Renal cortical epithelial cell (primary cell): ENCODE measurements around the gene ZNF277. TPM values are rescaled to one million over a fixed set of nuclear protein-coding genes. Genes with fewer than 3 reads are reported as not detected.
A peak's percentile ranks its signal among the peaks of the same experiment; 100 is the strongest.

ENCODE experiments used
- DNase-seq: peaks from one replicate; pipeline ENCODE4 v3.0.0-alpha.2; 2011; ENCODE audit warnings: low read depth
- total RNA-seq: library from RNA; depleted of rRNA; stranded (reverse); fragments of >200 nt; gene quantifications from 2 replicates; pipeline ENCODE4 v1.2.3, GENCODE V29; 2014

The ZNF277 gene
- 61.9 and 73.5 TPM in 2 replicates for total RNA-seq

DNA sequence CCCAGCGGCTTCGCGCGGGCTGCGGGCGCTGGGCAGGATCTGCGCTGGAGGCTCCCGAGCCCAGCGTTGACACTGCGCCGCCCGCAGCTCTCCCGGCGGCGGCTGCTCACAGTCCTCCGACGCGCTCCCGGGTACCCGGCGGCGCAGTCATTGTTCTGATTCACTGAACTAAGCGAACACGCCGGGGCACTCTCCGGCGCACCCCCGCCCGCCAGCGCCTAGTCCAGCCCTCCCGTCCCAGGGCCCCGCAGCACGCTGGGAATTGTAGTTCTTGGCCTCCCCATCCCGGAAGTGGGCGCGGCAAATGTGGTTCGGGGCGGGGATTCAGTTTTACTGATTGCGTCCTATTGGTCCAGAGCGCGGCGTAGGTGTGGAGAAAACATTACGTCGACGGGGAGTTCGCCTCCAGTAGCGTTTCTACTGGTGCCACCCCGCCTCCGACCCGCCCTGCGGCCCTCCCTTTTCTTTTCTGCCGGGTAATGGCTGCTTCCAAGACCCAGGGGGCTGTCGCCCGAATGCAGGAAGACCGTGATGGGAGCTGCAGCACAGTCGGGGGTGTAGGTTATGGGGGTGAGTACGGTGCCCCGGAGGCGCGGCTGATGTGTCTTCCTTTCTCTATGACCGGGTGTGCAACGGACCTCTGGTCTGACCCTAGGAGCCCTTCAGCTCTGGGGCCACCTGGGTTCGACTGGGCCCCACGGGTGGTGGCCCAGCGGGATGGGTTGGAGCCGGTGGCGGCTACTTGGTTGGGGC, at the start of gene ZNF277, which contains the start of gene DOCK4:
Gene ZNF277, plus strand, starts transcription at position 458 of the 753 bp plus-strand sequence. Its CDS starts 22 bp downstream, at position 480.
Gene DOCK4, minus strand, starts transcription at position 162 of the 753 bp plus-strand sequence. CDS start 261 bp downstream, outside the sequence.
- DNase-seq = peak; percentile 96

DNA sequence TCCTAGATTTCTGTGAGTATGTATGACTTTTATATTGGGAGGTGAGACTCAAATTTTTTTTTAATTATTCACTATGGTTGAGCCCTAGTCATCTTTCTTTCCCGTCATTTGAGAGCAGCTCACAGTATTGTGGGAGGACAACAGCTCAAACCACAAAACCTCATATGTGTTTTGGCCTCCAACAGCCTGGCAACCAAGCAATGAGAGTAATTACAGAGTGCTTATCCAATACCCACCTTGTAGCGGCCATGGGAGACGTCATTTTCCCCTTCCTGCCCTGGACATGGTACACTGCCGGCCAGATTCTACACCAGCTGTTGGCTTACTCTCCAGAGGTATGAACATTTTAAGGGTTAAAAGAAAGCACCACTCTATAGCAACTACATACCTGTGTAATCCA, 49.4 kb upstream of the ZNF277 start:
- peak; percentile 97 for DNase-seq

GRCh38 chr7:112159351-112159750, 47.1 kb upstream of the ZNF277 start:
- no peak for DNase-seq

GRCh38 chr7:112160130-112160770, 46.2 kb upstream of the ZNF277 start:
- DNase-seq = peak; percentile 68

- peak; percentile 73 for DNase-seq
Measured at GRCh38 chr7:112160771-112161150, 45.7 kb upstream of the ZNF277 start.

DNA sequence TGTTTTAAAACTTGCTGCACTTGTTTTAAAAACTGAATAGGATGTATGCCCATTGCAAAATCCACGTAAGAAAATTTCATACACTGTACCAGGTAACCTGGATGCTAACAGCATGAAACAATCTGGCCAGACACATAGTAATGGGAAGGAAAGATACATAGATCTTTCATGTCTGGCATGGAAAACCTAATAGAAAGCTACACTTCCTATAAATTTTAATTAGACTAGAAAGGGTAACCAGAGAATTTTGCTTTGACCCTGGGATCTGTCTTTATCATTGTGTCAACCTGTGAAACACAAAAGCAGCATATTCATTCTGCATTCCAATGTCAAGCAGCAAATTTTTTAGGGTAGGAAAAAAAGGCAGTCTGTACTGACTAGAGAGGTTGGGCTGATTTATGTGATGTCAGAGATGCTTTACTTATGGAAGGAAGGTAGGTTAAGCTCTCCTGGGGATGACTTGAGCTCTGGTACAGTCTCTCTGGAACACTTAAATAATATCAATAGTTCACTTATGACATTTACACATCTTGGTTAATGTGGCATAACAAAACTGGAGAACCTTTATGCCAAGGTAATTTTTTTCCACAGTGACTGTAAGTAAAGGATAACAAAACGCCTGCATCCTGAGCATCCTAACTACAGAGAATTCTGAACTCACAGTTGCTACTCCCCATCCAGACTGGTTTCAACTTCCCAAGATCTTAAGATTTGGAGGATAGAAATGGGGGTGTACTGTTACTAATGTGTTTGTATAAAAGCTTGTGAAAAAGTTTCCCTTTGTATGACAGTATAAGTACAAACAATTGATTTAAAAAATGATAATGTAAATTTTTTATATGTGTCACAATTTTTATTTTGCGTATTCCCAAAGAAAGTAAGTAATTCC, 45.0 kb upstream of the ZNF277 start:
- peak; percentile 5 for DNase-seq

GRCh38 chr7:112162142-112162766, 44.2 kb upstream of the ZNF277 start:
- DNase-seq = peak; percentile 97

DNA sequence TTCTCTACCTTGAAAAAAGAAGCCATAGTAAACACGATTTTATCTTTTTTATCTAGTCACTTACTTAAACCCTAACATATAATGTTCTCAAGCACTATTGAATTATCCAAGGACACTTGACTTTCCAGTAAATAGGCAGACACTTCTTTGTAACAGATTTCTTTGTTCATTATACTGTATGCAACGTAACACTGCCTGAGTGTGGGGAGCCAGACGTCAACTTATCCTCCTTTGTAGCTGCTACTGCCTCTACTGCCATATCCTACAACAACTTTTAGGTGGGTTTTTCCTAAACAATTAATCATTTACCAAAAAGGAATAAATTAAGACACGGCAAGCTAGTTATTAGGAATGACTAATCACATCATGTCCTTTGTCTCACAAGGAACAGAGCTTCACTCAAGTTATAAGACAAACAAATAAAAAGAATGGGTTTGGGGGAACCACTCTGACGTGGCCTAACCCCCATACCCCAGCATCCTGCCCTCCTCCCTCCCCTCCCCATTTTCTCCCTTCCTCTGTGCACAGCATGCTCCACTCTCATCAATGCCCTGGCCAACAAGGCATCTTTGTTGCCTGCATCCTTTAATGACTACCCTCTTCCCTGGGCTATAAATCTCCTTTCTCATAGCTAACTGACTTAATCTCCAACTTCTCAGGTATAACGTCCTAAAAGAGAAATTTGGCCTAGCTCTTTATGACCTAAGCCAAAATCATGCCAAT, 43.5 kb upstream of the ZNF277 start:
- DNase-seq = peak; percentile 92

GRCh38 chr7:112167147-112167546, 39.3 kb upstream of the ZNF277 start:
- DNase-seq = no peak

- DNase-seq = no peak
Measured at GRCh38 chr7:112168915-112169314, 37.6 kb upstream of the ZNF277 start.

DNA sequence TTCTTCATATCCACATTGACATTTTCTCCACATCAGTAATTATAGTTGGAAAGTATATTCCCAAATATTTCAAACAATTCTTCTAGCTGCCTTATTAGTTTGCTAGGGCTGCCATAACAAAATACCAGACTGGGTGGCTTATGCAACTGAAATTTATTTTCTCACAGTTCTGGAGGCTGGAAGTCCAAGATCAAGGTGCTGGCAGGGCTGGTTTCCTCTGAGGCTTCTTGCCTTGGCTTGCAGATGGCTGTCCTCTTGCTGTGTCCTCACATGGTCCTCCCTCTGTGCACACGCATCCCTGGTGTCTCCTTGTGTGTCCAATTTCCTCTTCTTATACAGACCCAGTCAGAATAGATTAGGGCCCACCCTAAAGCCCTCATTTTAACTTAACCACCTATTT, 34.8 kb upstream of the ZNF277 start:
- no peak for DNase-seq

GRCh38 chr7:112172870-112173567, 33.5 kb upstream of the ZNF277 start:
- DNase-seq = no peak

- DNase-seq = no peak
Measured at GRCh38 chr7:112173568-112173905, 33.0 kb upstream of the ZNF277 start.

GRCh38 chr7:112174192-112174591, 32.3 kb upstream of the ZNF277 start:
- no peak for DNase-seq

- no peak for DNase-seq
Measured at GRCh38 chr7:112176241-112176640, 30.3 kb upstream of the ZNF277 start.

DNA sequence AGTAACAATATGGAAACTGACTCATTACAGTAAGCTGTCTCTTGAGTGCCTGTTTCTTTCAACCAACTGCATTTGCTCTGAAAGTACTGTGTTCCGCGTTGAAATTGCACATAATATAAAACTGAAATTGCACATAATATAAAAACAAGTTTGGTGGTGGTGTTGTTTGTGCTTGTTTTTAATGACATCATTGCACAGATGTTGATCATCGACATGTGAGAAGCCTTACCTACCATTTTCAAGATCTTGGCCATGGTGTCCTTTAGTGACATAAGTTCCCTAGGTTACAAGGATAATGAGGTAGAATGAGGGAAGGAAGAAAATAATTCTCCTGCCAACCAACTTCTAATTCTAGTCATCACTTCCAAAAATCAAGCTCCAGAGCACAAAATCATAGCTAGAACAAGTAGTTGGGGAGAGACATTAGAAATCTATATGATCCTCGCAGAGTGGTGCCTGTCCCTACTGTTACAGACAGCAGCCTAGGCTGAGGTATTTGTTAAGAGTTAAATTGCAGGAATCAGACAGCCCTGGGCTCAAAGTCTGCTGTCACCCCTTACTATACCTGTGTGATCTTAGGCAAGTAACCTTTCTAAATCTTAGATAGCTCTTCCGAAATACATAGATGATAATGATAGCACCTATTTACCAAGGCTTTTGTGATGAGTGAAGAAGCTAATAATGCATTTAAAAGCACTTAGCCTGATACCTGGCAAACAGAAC, 29.6 kb upstream of the ZNF277 start:
- no peak for DNase-seq

DNA sequence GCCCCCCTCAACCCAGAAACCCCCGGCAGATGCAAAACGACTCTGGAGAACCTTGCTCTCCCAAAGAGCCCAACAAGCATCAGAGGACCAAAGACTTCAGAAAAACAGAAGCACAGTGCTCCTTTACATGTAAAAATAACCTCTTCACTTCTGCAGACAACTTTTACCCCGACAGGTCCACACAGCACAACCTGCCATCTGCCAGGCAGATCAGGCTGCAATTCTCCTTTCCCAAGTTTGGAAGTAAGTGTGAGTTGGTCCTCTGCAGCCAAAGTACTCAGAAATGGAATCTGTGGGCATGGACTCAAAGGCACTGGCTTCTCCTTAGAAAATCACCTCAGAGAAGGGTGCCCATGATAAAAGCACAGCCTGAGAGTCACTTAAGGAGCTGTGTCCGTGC, 26.3 kb upstream of the ZNF277 start:
- no peak for DNase-seq

- no peak for DNase-seq
Measured at GRCh38 chr7:112182749-112183148, 23.7 kb upstream of the ZNF277 start.

DNA sequence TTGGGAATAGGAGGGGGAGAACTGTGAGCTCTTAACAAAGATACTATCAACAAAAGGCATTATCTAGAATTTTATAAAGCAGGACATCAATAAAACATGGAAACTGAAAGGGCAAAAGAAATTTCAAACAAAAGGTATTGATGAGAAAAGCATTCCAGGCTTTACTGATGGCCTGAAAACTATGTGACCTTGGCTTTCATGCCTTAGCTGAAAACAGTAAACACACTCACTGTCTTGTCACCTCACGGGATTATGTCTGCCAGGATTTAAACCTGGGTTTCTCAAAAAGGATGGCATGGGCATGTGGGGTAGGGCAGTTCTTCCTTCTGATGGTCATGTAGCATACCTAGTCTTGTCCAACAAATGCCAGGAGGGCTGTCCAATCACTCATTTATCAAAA, 23.2 kb upstream of the ZNF277 start:
- no peak for DNase-seq

- DNase-seq = no peak
Measured at GRCh38 chr7:112184455-112184854, 22.0 kb upstream of the ZNF277 start.
